ENCODE measurements around the gene SLC39A8. TPM values are rescaled to one million over a fixed set of nuclear protein-coding genes. Genes with fewer than 3 reads are reported as not detected.
"Not testable (repeated sequence)": the region's sequence is repeated elsewhere in the genome, so short reads cannot be mapped to it uniquely, and the experiment has no call there.

Gene SLC39A8
- total RNA-seq, 2 donors from 2014 or later, result 5.1 to 12.1 TPM

GRCh38 chr4:102295153-102295862, 50.0 kb downstream of the SLC39A8 start:
- H3K9me3 ChIP-seq, result no peaks in the 10 kb centered on the region
- H3K4me3 ChIP-seq, result no peak overlapping the region
- TF ChIP-seq, protein P1, sequence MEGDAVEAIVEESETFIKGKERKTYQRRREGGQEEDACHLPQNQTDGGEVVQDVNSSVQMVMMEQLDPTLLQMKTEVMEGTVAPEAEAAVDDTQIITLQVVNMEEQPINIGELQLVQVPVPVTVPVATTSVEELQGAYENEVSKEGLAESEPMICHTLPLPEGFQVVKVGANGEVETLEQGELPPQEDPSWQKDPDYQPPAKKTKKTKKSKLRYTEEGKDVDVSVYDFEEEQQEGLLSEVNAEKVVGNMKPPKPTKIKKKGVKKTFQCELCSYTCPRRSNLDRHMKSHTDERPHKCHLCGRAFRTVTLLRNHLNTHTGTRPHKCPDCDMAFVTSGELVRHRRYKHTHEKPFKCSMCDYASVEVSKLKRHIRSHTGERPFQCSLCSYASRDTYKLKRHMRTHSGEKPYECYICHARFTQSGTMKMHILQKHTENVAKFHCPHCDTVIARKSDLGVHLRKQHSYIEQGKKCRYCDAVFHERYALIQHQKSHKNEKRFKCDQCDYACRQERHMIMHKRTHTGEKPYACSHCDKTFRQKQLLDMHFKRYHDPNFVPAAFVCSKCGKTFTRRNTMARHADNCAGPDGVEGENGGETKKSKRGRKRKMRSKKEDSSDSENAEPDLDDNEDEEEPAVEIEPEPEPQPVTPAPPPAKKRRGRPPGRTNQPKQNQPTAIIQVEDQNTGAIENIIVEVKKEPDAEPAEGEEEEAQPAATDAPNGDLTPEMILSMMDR (IDR thresholded peaks at IDR 0.05), result no peak
- ATAC-seq (ENCODE audit: insufficient number of reproducible peaks, low FRiP score, low read depth) (no peak), DNase-seq (ENCODE audit: low spot score) (no peak)
- no peaks in the 10 kb centered on the region for H3K27me3 ChIP-seq (replicated peaks; ENCODE audit: insufficient read depth)
- H3K4me1 ChIP-seq (ENCODE audit: control insufficient read depth in 1 of 2, low read depth in 2 of 2), result no peaks in the 10 kb centered on the region
- no peak overlapping the region for H3K27ac ChIP-seq
- no peaks in the 10 kb centered on the region for H3K36me3 ChIP-seq

DNA sequence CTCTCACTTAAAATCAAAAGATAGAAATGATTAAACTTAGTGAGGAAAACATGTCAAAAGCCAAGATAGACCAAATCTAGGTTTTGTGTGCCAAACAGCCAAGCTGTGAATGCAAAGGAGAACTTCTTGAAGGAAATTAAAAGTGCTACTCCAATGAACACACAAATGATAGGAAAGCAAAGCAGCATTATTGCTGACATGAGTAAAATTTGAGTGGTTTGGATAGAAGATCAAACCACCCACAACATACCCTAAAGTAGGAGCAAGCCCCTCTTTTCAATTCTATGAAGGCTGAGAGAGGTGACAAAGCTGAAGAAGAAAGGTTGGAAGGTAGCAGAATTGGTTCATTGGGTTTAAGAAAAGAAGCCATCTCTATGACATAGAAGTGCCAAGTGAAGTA, 56.8 kb downstream of the SLC39A8 start:
- DNase-seq (ENCODE audit: low spot score), result no peak
- Histone ChIP-seq H3K4me3 (no peak overlapping the region), H3K36me3 (no peaks in the 10 kb centered on the region), H3K4me1 (ENCODE audit: control insufficient read depth in 1 of 2, low read depth in 2 of 2) (no peaks in the 10 kb centered on the region), H3K9me3 (no peaks in the 10 kb centered on the region), H3K27me3 (replicated peaks; ENCODE audit: insufficient read depth) (no peaks in the 10 kb centered on the region), H3K27ac (no peak overlapping the region)
- TF ChIP-seq, protein P1 (IDR thresholded peaks at IDR 0.05), result no peak
- no peak for ATAC-seq (ENCODE audit: insufficient number of reproducible peaks, low FRiP score, low read depth)

GRCh38 chr4:102285831-102286230, 59.5 kb downstream of the SLC39A8 start:
- TF ChIP-seq, protein P1 (IDR thresholded peaks at IDR 0.05), result no peak
- no peak overlapping the region for H3K4me3 ChIP-seq

DNA sequence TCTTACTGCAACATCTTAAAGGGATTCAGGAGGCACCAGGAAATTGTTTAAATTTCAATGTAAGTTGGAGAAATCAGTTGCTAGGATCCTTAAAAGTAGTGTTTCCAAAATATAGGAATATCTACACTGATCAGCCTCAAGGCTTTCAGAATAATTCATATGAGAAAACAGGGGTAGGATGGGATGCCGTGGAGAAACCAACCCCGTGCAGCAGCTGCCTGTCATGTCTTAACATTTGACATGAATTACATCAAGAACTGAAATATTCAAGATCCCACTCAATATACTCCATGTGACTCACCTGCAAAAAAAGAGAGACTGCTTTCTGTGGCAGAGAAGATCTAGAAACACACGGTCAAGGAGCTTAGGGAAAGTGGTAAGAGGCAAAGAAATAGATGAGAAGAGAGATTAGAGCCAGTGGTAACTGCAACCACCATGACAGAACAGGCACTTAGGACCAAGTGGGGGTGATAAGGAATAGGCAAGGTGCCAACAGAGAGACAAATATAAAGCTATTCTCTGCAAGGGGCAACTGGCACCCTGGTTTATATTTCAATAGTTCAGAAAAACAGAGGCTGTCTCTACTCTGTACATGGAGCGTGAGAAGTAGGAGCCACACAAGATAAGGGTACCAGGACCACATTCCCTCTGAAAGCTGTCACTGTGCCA, 64.0 kb downstream of the SLC39A8 start:
- TF ChIP-seq, protein P1 (IDR thresholded peaks at IDR 0.05), result no peak
- Histone ChIP-seq H3K4me1 (ENCODE audit: control insufficient read depth in 1 of 2, low read depth in 2 of 2) (no peaks in the 10 kb centered on the region), H3K27ac (no peak overlapping the region), H3K36me3 (no peaks in the 10 kb centered on the region), H3K9me3 (no peaks in the 10 kb centered on the region), H3K27me3 (replicated peaks; ENCODE audit: insufficient read depth) (no peaks in the 10 kb centered on the region), H3K4me3 (no peak overlapping the region)
- DNase-seq (ENCODE audit: low spot score) (no peak), ATAC-seq (ENCODE audit: insufficient number of reproducible peaks, low FRiP score, low read depth) (no peak)

More at GRCh38 chr4:102285831-102286230, 59.5 kb downstream of the SLC39A8 start:
- no peak for DNase-seq (ENCODE audit: low spot score)
- no peak overlapping the region for H3K27ac ChIP-seq
- no peaks in the 10 kb centered on the region for H3K36me3 ChIP-seq
- no peaks in the 10 kb centered on the region for H3K9me3 ChIP-seq
- H3K4me1 ChIP-seq (ENCODE audit: control insufficient read depth in 1 of 2, low read depth in 2 of 2), result no peaks in the 10 kb centered on the region
- no peak for ATAC-seq (ENCODE audit: insufficient number of reproducible peaks, low FRiP score, low read depth)
- H3K27me3 ChIP-seq (replicated peaks; ENCODE audit: insufficient read depth), result no peaks in the 10 kb centered on the region

DNA sequence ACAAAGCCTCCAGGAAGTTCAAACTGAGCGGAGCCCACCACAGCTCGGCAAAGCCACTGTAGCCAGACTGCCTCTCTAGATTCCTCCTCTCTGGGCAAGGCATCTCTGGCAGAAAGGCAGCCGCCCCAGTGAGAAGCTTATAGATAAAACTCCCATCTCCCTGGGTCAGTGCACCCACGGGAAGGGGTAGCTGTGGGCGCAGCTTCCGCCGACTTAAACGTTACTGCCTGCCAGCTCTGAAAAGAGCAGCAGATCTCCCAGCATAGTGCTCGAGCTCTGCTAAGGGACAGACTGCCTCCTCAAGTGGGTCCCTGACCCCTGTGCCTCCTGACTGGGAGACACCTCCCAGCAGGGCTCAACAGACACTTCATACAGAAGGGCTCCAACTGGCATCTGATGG, 72.0 kb downstream of the SLC39A8 start:
- H3K4me1 ChIP-seq (ENCODE audit: control insufficient read depth in 1 of 2, low read depth in 2 of 2); H3K4me3 ChIP-seq; H3K27ac ChIP-seq; DNase-seq (ENCODE audit: low spot score); H3K36me3 ChIP-seq; H3K27me3 ChIP-seq (replicated peaks; ENCODE audit: insufficient read depth); H3K9me3 ChIP-seq; ATAC-seq (ENCODE audit: insufficient number of reproducible peaks, low FRiP score, low read depth): not testable (repeated sequence)
